ENCODE measurements around the gene SLC5A10.

DNA sequence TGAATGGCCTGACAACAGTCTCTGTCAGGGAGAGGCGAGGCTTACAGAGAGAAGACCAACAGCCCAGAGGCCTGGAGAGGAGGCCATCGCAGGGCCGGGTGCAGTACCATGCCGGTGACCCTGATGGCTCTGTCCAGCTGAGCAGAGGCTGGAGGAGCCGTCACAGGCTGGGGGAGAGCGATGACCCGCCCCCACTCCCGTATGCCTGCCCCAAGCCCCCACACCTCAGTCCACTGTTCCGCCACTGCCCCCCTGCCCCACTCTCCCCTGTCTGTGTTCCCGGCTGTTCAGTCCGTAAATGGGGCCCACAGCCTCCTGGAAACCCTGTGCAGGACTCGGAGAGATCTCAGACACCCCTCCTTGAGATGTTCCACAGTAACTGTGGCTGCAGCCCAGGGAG is 65.4 kb downstream of the SLC5A10 start:
- TF ChIP-seq, protein P1, sequence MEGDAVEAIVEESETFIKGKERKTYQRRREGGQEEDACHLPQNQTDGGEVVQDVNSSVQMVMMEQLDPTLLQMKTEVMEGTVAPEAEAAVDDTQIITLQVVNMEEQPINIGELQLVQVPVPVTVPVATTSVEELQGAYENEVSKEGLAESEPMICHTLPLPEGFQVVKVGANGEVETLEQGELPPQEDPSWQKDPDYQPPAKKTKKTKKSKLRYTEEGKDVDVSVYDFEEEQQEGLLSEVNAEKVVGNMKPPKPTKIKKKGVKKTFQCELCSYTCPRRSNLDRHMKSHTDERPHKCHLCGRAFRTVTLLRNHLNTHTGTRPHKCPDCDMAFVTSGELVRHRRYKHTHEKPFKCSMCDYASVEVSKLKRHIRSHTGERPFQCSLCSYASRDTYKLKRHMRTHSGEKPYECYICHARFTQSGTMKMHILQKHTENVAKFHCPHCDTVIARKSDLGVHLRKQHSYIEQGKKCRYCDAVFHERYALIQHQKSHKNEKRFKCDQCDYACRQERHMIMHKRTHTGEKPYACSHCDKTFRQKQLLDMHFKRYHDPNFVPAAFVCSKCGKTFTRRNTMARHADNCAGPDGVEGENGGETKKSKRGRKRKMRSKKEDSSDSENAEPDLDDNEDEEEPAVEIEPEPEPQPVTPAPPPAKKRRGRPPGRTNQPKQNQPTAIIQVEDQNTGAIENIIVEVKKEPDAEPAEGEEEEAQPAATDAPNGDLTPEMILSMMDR (IDR thresholded peaks at IDR 0.05): no peak
- TF ChIP-seq POLR2A (IDR thresholded peaks at IDR 0.05): no peak

Measured in esophagus squamous epithelium (tissue), 4 donors.